Activated CD8-positive, alpha-beta memory T cell treated with anti-CD3 and anti-CD28 coated beads for 1 hour (primary cell): ENCODE data around the gene HS1BP3.

Experiments used
- DNase-seq, 2 donors: peaks; one replicate each; pipeline ENCODE4 v3.0.0-alpha.2; 2020; ENCODE audit warnings: low read depth in 1 of 2; ENCODE audit errors: extremely low read depth in 1 of 2

The HS1BP3 gene

GRCh38 chr2:20664431-20665242, 13.7 kb upstream of the HS1BP3 start:
- DNase-seq: no peak

- no peak for DNase-seq
Observed at GRCh38 chr2:20664071-20664390, 13.1 kb upstream of the HS1BP3 start.

- no peak for DNase-seq
Observed at GRCh38 chr2:20663196-20664070, 12.5 kb upstream of the HS1BP3 start.

GRCh38 chr2:20662308-20662937, 11.5 kb upstream of the HS1BP3 start:
- no peak for DNase-seq

GRCh38 chr2:20661421-20662307, 10.8 kb upstream of the HS1BP3 start:
- DNase-seq: peak; percentile 22 to 45

- no peak for DNase-seq
Observed at GRCh38 chr2:20660506-20661420, 9.9 kb upstream of the HS1BP3 start.

- DNase-seq: no peak
Observed at GRCh38 chr2:20657522-20658235, 6.8 kb upstream of the HS1BP3 start.

- DNase-seq: no peak
Observed at GRCh38 chr2:20656561-20656960, 5.7 kb upstream of the HS1BP3 start.

- DNase-seq: no peak
Observed at GRCh38 chr2:20654535-20654813, 3.6 kb upstream of the HS1BP3 start.

- no peak for DNase-seq
Observed at GRCh38 chr2:20653695-20654534, 3.0 kb upstream of the HS1BP3 start.

GRCh38 chr2:20652673-20653575, 2.0 kb upstream of the HS1BP3 start:
- DNase-seq: no peak

- DNase-seq: no peak
Observed at GRCh38 chr2:20652141-20652540, 1.2 kb upstream of the HS1BP3 start.

- DNase-seq: no peak
Observed at GRCh38 chr2:20651731-20652099, 817 bp upstream of the HS1BP3 start.

- DNase-seq: no peak
Observed at GRCh38 chr2:20650393-20650876, 463 bp downstream of the HS1BP3 start.

- DNase-seq: no peak
Observed at GRCh38 chr2:20649976-20650375, 922 bp downstream of the HS1BP3 start.

GRCh38 chr2:20649576-20649975, 1.3 kb downstream of the HS1BP3 start:
- DNase-seq: no peak

- no peak for DNase-seq
Observed at GRCh38 chr2:20648831-20649230, 2.1 kb downstream of the HS1BP3 start.
